Urothelium cell line (cell line): ENCODE measurements around the gene SLC13A3.

Source experiments
- DNase-seq: peaks from one replicate; pipeline ENCODE4 v3.0.0; 2011; ENCODE audit warnings: low spot score, mixed read lengths
- FAIRE-seq: peaks from 2 replicates; lab custom pipeline; 2011; peaks lifted over from hg19 to GRCh38; lab: Jason Lieb, UNC

Gene SLC13A3

GRCh38 chr20:46562373-46563169, 88.7 kb downstream of the SLC13A3 start:
- peak; percentile 85 for DNase-seq
- FAIRE-seq = peak; percentile 40

DNA sequence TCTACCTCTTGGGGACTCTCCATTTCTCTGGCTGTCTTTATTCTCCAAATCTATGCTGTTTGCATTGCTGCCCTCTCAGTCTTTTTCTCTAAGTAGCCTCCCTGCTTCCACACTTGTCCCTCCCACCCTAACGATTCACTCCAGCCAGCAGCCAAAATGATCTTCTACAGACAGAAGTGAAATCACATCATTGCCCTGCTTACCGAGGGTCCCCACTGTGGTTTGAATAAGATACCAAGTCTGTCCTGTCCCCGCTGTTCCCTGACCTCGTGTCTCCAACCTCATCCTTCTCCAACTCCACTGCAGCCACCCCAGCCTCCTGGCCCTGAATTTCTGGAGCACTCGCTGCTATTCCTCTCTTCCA, 89.3 kb downstream of the SLC13A3 start:
- FAIRE-seq (no peak), DNase-seq (no peak)

GRCh38 chr20:46559685-46560440, 91.4 kb downstream of the SLC13A3 start:
- DNase-seq (no peak), FAIRE-seq (no peak)

DNA sequence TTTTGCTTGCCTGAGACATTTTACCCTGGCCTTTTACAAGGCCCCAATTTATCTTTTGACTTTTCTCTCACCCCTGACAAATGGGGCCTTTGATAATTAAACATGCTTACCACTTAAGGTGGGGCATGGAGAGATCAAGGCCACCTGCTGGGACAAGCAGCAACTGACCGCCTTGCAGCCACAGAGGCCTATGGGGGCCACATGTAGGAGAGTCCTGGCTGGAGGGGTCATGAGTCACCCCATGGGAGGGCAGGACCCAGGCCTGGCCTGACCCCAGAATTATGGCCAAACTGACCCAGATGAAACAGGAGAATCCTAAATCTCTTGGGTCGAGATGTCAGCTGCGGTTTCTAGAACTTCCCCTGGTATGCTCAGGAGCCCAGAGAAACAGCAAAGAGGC, 92.3 kb downstream of the SLC13A3 start:
- DNase-seq = no peak

DNA sequence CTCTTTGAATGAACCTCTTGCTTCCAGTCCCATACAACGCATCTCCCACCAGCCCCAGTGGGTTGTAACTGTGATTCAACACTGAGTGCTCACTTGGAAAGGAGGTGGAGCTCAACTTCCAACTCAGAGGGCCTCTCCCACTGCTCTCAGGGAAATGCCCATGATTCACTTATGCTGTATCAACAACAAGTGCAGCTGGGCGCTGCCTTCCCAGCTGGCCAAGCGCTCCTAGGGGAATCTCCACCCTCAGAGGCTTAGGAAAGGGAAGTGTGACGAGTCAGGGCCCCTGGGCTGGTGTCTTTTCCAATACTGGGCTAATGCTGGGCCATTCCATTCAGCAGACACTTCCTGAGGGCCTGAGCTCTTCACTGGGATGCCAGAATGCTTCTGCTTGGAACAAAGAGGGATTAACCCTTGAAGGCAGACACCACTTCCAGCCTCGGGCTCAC, 92.7 kb downstream of the SLC13A3 start:
- DNase-seq (peak; percentile 65), FAIRE-seq (no peak)

More for the DNA sequence above, 92.3 kb downstream of the SLC13A3 start:
- no peak for FAIRE-seq

GRCh38 chr20:46557231-46557956, 93.9 kb downstream of the SLC13A3 start:
- no peak for DNase-seq
- FAIRE-seq = no peak

- FAIRE-seq = no peak
- no peak for DNase-seq
These were observed 95.8 kb downstream of the SLC13A3 start for GRCh38 chr20:46555370-46555956.

DNA sequence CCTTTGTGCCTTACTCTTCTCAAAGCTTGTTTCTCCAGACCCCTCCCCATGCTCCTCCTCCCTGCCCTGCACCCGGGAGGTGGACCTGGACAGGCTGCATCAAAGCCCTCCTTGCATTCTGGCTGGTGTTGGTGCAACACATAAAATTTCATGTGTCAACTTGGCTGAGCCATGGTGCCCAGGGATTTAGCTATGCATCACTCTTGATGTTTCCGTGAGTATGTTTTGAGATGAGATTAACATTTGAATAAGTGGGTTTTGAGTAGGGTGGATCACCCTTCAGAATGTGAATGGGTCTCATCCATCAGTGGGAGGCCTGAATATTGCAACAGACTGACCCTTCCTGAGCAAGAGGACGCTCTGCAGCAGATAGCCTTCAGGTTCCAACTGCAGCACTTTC, 96.4 kb downstream of the SLC13A3 start:
- DNase-seq = no peak
- FAIRE-seq = no peak

DNA sequence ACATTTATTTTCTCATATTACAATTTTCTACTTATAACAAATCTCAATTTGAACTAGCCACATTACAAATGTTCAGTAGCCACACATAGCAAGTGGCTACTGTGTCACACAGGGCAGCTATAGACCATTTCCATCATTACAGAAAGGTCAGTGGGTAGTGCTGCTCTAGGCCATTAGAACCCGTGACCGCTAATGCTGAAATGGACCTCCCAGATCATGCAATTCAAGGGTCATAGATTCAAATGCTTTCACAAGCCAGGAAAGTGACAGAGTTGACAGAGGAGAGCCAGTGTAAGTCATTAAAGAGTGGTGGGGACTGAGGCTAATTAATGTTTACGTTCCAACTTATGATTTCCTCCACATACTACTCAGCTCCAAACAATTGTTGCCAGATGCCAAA, 97.3 kb downstream of the SLC13A3 start:
- DNase-seq (no peak), FAIRE-seq (no peak)

DNA sequence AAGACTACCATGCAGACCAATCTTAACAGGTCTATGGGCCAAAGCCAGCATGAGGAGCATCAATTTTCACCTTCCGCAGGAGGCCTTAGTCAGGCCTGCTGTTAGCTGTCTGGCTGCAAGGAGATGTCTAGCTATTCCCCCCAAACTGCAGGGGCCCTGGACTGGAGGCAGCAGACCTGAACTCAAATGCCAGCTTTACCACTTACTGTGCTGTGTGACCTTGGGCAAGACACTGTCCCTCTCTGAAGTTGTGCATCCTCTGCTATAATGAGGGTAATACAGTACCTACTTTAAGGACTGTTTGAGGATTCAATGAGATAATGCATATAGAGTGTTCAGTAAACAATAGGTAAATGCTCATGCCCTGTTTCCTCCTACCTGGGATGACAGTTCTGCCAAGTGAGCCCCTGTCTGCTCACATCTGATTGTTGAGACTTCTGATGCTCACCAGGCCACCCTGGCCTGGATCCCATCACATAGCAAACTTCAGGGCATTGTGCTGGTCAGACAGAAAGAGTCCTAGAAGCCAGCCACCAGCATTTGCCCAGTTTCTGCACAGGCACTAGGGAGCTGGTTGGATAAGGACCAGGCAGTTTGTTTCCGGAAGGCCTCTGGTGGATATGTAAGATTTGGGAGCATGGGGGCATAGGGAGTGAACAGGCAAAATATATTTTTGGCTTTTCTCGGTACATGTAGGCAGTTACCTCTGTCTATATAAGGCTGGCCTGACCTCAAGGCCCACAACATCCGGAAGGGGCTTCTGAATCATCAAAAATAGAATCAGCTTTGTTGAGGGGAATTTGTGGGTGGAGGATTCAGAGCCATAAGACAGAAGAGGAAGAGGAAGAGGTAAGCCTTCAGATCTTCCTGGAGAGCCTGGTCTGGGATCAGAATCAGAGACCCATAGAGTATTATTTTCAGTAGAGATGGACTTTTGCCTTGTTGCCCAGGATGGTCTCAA, 98.5 kb downstream of the SLC13A3 start:
- no peak for FAIRE-seq
- DNase-seq = no peak

- DNase-seq = no peak
- no peak for FAIRE-seq
These were observed 99.5 kb downstream of the SLC13A3 start for GRCh38 chr20:46551522-46552381.

- FAIRE-seq (no peak), DNase-seq (no peak)
These were observed 100.8 kb downstream of the SLC13A3 start, which contains the start of gene OCSTAMP for GRCh38 chr20:46550461-46550860. Gene OCSTAMP (minus strand): TSS chr20:46550654. CDS start chr20:46550560, 94 bp downstream.

DNA sequence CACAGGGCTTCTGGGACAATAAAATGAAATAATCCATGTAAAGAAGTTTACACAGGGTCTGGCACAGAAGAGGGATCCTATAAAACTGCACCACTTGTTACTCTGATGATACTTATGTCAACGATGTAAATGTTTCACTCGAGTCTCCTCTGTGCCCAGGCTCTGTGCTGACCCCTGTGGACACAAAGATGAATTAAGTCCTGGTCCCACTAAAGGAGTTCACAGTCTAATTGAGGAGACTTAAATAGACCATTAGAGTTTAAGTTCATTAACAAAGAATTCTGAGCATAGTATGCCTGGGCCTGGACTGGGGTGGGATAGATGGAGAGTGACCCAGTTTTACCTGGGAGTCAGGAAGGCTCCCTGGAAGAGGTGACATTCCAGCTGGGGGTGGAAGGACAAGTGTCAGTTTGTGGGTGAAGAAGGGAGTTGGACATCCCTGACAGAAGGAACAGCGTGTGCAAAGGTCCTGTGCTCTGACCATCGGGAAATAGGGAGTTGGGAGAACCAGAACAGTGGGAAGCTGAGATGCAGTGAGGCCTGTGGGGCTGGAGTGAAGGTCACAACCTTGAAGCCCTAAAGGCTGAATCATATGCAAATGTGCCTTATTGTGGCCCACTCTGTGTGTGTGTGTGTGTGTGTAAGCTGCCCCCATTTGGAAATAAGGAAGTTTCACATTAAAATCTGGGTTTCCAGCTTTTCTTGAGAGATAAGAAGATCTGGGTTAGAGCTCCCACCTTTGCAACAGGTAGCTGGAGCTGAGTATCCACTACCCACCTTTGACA, 101.9 kb downstream of the SLC13A3 start:
- FAIRE-seq = no peak

GRCh38 chr20:46548688-46549087, 102.6 kb downstream of the SLC13A3 start:
- DNase-seq (no peak), FAIRE-seq (no peak)

More for the DNA sequence above, 101.9 kb downstream of the SLC13A3 start:
- DNase-seq = no peak

- DNase-seq (no peak), FAIRE-seq (no peak)
These were observed 103.3 kb downstream of the SLC13A3 start for GRCh38 chr20:46547995-46548394.

GRCh38 chr20:46546936-46547335, 104.3 kb downstream of the SLC13A3 start:
- FAIRE-seq = no peak
- no peak for DNase-seq

DNA sequence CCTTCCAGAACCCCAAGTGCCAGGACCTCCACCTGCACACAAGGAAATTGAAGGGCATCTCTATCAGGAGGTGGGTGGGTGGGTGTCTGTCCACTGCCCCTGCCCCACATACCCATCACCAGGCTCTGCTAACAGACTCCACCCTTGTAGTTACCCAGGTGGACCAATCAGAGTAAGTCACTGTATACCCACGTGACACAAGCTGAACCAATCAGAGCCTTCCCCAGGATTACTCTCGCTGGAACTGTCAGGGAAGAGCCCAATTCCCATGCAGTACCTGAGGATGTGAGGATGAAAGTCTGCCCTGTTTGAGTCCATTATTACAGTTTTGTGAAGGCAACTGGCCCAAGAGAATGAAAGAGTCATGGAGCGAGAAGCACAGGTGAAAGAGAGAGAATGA, 105.0 kb downstream of the SLC13A3 start:
- DNase-seq (no peak), FAIRE-seq (no peak)

DNA sequence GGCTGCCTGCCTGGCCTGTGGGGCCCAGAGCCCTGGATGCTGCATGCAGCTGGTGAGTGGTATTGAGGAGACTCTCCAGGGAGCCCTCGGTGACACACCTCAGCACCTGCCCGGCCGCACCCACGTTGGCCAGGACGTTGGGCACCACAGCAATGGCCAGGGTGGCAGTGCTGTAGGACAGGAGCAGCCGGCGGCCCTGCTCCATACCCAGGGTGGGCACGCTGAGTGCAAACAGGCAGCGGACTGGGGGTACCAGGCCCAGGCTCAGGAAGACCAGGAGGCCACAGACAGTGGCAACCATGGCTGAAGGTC, 105.5 kb downstream of the SLC13A3 start:
- FAIRE-seq (no peak), DNase-seq (no peak)
